Measurements from ENCODE around the gene SPEM3.

DNA sequence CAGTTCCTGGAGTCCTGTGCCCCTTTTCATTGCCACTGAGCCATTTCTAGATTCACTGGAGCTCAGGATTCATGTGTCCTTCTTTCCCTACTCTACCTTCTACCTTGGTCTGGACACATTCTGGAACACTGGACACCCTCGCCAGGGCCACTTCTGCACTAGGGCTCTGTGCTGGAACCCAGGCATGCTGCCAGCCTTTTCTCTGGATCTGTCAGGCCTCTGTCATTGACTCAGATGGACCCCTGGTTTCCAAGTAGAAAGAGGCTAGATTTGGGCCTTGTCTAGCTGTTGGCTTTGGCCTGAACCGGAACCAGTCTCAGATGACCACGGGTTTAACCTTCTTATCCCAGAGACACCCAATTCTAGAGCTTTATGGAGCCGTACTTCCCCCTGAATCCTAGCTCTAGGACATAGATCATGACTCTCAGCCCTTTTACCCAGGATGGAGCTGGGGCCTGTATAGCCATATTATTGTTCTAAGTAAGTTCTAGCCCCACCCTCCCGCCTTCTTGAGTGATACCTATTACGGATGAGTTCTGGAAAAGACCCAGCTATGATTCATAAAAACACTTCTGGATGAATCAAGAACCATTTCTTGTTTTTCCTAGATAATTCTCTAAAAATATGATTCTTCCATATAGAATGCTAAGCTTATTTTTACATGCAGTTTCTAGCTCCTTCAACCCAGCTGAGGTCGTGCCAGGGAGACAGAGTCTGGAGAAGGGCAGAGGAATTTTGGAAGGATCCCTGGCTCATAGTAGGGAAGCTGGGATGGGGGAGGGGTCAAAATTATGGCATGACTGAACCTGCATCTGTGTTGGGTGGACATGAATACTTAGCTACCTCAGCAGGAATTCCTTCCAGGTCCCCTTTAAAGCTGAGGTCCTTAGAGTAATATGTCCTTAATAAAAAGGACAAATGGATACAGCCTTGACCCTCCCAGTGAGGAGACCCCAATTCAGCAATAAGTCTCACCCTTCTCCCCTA lies 15.1 kb downstream of the SPEM3 start:
- TF ChIP-seq POLR2A (IDR thresholded peaks at IDR 0.05; ENCODE audit: low read depth, low read length) (no peak), EZH2 (IDR thresholded peaks at IDR 0.05; ENCODE audit: borderline replicate concordance, control insufficient read depth, low read depth, low read length) (no peak), POLR2AphosphoS5 (IDR thresholded peaks at IDR 0.05; ENCODE audit: low read length) (no peak), CHD4 (IDR thresholded peaks at IDR 0.05) (no peak), EGR1 (IDR thresholded peaks at IDR 0.05; ENCODE audit: borderline replicate concordance in 1 of 2, low read depth in 2 of 2, low read length in 2 of 2) (no peak), MEF2B (IDR thresholded peaks at IDR 0.05; ENCODE audit: partially characterized antibody, poor library complexity, severe bottlenecking) (no peak), RFX5 (IDR thresholded peaks at IDR 0.05; ENCODE audit: low read depth, low read length) (no peak)
- TF ChIP-seq, protein P1, sequence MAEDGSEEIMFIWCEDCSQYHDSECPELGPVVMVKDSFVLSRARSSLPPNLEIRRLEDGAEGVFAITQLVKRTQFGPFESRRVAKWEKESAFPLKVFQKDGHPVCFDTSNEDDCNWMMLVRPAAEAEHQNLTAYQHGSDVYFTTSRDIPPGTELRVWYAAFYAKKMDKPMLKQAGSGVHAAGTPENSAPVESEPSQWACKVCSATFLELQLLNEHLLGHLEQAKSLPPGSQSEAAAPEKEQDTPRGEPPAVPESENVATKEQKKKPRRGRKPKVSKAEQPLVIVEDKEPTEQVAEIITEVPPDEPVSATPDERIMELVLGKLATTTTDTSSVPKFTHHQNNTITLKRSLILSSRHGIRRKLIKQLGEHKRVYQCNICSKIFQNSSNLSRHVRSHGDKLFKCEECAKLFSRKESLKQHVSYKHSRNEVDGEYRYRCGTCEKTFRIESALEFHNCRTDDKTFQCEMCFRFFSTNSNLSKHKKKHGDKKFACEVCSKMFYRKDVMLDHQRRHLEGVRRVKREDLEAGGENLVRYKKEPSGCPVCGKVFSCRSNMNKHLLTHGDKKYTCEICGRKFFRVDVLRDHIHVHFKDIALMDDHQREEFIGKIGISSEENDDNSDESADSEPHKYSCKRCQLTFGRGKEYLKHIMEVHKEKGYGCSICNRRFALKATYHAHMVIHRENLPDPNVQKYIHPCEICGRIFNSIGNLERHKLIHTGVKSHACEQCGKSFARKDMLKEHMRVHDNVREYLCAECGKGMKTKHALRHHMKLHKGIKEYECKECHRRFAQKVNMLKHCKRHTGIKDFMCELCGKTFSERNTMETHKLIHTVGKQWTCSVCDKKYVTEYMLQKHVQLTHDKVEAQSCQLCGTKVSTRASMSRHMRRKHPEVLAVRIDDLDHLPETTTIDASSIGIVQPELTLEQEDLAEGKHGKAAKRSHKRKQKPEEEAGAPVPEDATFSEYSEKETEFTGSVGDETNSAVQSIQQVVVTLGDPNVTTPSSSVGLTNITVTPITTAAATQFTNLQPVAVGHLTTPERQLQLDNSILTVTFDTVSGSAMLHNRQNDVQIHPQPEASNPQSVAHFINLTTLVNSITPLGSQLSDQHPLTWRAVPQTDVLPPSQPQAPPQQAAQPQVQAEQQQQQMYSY (CRISPR knock-in tag; IDR thresholded peaks at IDR 0.05) = no peak
- TF ChIP-seq, protein P2, sequence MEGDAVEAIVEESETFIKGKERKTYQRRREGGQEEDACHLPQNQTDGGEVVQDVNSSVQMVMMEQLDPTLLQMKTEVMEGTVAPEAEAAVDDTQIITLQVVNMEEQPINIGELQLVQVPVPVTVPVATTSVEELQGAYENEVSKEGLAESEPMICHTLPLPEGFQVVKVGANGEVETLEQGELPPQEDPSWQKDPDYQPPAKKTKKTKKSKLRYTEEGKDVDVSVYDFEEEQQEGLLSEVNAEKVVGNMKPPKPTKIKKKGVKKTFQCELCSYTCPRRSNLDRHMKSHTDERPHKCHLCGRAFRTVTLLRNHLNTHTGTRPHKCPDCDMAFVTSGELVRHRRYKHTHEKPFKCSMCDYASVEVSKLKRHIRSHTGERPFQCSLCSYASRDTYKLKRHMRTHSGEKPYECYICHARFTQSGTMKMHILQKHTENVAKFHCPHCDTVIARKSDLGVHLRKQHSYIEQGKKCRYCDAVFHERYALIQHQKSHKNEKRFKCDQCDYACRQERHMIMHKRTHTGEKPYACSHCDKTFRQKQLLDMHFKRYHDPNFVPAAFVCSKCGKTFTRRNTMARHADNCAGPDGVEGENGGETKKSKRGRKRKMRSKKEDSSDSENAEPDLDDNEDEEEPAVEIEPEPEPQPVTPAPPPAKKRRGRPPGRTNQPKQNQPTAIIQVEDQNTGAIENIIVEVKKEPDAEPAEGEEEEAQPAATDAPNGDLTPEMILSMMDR (IDR thresholded peaks at IDR 0.05 in 2 of 3, conservative IDR thresholded peaks at IDR 0.05 in 1 of 3; ENCODE audit: control insufficient read depth in 2 of 3, extremely low read depth in 1 of 3, insufficient read depth in 1 of 3, low read depth in 3 of 3, low read length in 3 of 3) = no peak
- TF ChIP-seq, protein P3, sequence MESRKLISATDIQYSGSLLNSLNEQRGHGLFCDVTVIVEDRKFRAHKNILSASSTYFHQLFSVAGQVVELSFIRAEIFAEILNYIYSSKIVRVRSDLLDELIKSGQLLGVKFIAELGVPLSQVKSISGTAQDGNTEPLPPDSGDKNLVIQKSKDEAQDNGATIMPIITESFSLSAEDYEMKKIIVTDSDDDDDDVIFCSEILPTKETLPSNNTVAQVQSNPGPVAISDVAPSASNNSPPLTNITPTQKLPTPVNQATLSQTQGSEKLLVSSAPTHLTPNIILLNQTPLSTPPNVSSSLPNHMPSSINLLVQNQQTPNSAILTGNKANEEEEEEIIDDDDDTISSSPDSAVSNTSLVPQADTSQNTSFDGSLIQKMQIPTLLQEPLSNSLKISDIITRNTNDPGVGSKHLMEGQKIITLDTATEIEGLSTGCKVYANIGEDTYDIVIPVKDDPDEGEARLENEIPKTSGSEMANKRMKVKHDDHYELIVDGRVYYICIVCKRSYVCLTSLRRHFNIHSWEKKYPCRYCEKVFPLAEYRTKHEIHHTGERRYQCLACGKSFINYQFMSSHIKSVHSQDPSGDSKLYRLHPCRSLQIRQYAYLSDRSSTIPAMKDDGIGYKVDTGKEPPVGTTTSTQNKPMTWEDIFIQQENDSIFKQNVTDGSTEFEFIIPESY (IDR thresholded peaks at IDR 0.05) = no peak

All from GM12878 (cell line).